GM19452 (cell line): ENCODE measurements around the gene CHSY1.
A peak's percentile ranks its signal among the peaks of the same experiment; 100 is the strongest.

Experiments
- ATAC-seq: cut with Tn5 transposase; IDR thresholded peaks from one replicate; pipeline ENCODE4 v1.9.1; 2021; ENCODE audit not compliant: unreplicated experiment

Gene CHSY1

GRCh38 chr15:101173233-101174119, 78.4 kb downstream of the CHSY1 start:
- no peak for ATAC-seq

GRCh38 chr15:101172501-101173071, 79.3 kb downstream of the CHSY1 start:
- no peak for ATAC-seq

- ATAC-seq: no peak
These were observed 79.9 kb downstream of the CHSY1 start for GRCh38 chr15:101171954-101172353.

GRCh38 chr15:101170568-101171350, 81.1 kb downstream of the CHSY1 start:
- ATAC-seq: no peak

GRCh38 chr15:101169495-101170071, 82.3 kb downstream of the CHSY1 start:
- ATAC-seq: no peak

- ATAC-seq: no peak
These were observed 82.9 kb downstream of the CHSY1 start for GRCh38 chr15:101168898-101169494.

- peak; percentile 11 for ATAC-seq
These were observed 83.4 kb downstream of the CHSY1 start for GRCh38 chr15:101168463-101168824.

- peak; percentile 47 for ATAC-seq
These were observed 83.9 kb downstream of the CHSY1 start for GRCh38 chr15:101167753-101168462.

- ATAC-seq: no peak
These were observed 84.5 kb downstream of the CHSY1 start for GRCh38 chr15:101167411-101167752.

GRCh38 chr15:101165905-101166471, 85.9 kb downstream of the CHSY1 start:
- ATAC-seq: no peak

GRCh38 chr15:101162701-101163483, 89.0 kb downstream of the CHSY1 start:
- ATAC-seq: no peak

GRCh38 chr15:101161656-101162055, 90.2 kb downstream of the CHSY1 start:
- ATAC-seq: no peak

- ATAC-seq: no peak
These were observed 91.7 kb downstream of the CHSY1 start for GRCh38 chr15:101159936-101160815.

GRCh38 chr15:101159096-101159935, 92.5 kb downstream of the CHSY1 start:
- ATAC-seq: no peak

- ATAC-seq: no peak
These were observed 93.4 kb downstream of the CHSY1 start for GRCh38 chr15:101158166-101159095.

GRCh38 chr15:101157721-101158120, 94.1 kb downstream of the CHSY1 start:
- no peak for ATAC-seq
